GM12801 (cell line): ENCODE results near the gene HSPA13.

ENCODE experiments used
- TF ChIP-seq, protein P1 (sequence below): IDR thresholded peaks from one replicate; pipeline ENCODE4 v1.5.1; 2011; ENCODE audit warnings: control low read depth; ENCODE audit not compliant: insufficient read length; ENCODE audit errors: extremely low read depth

HSPA13 gene, protein sequence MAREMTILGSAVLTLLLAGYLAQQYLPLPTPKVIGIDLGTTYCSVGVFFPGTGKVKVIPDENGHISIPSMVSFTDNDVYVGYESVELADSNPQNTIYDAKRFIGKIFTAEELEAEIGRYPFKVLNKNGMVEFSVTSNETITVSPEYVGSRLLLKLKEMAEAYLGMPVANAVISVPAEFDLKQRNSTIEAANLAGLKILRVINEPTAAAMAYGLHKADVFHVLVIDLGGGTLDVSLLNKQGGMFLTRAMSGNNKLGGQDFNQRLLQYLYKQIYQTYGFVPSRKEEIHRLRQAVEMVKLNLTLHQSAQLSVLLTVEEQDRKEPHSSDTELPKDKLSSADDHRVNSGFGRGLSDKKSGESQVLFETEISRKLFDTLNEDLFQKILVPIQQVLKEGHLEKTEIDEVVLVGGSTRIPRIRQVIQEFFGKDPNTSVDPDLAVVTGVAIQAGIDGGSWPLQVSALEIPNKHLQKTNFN

DNA sequence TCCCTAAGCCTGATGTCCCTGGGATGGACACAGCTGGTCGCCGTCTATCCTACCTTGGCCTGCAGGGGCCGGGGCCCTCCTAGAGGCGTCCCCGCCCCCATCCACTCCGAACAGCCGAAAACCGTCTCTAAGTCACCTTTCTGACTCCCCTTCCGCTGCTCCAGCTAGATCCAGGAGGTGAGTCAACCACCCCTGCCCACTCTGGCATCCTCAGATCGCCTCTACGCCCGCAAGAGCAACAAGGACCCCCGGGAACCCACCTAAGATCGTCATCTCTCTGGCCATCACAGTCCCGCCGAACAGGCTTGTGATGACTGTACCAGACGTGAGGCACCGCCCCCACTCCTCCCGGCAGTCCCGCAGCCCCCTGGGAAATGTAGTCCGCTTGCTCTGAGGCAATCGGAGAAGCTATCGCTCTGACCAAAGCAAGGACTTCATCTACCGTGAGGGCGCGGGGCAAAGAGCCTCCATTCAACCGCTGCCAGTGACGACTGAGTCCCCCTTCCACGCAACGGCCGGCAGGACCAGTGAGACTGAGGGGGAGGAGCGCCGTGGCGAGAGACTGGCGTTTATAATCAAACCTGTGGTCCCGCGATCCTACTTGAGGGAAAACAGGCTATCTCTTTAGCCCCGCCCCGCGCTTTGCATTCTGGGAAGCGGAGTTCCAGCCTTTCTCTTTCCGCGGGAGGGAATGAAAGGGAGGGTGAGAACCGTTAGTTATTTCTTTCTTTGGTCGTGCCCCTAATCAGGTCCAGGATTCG, at the start of gene HSPA13:
Gene HSPA13 (minus strand): TSS at position 312 of the 761 bp plus-strand sequence. CDS start 27 bp downstream, at position 285.
- TF ChIP-seq, protein P1, sequence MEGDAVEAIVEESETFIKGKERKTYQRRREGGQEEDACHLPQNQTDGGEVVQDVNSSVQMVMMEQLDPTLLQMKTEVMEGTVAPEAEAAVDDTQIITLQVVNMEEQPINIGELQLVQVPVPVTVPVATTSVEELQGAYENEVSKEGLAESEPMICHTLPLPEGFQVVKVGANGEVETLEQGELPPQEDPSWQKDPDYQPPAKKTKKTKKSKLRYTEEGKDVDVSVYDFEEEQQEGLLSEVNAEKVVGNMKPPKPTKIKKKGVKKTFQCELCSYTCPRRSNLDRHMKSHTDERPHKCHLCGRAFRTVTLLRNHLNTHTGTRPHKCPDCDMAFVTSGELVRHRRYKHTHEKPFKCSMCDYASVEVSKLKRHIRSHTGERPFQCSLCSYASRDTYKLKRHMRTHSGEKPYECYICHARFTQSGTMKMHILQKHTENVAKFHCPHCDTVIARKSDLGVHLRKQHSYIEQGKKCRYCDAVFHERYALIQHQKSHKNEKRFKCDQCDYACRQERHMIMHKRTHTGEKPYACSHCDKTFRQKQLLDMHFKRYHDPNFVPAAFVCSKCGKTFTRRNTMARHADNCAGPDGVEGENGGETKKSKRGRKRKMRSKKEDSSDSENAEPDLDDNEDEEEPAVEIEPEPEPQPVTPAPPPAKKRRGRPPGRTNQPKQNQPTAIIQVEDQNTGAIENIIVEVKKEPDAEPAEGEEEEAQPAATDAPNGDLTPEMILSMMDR: no peak

DNA sequence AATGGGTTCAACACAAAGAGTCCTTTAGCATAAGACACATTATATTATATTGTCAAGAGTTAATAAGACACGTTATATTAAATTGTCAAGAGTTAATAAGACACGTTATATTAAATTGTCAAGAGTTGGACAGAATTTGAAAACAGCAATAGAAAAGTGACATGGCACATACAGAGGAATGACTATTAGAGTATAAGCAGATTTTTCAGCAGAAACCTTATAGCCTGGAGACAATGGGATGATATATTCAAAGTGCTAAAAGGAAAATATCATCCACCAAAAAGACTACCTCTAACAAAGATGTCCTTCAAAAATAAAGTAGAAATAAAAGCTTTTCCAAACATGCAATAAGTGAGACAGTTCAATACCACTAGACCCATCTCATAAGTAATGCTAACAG, 36.0 kb upstream of the HSPA13 start:
- TF ChIP-seq, protein P1: no peak

DNA sequence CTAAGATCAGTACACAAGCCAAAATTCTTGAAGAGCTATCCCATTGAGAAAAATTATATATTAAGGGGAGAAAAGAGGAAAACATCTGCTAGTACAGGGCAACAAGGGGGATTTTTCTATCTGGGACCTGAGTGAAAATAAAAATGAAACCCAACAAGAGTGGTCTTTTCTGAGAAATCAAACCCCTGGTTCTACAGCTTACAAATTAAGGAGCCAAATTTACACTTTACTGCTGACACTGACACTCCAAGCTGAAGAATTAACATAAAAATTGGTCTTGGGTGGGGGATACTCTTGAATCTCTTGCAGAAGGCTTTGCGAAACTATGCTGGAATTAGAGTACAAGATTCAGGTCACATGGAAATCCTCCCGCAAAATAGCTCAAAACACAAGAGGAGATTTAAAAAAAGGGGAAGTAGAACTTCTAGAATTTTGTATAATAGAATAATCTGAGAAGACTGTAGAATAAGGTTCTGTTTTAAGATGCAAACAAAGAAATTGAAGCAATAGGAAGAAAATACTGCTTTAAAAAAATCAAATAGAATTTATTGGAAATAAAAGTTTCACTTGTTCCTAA, 32.1 kb upstream of the HSPA13 start:
- TF ChIP-seq, protein P1: no peak

DNA sequence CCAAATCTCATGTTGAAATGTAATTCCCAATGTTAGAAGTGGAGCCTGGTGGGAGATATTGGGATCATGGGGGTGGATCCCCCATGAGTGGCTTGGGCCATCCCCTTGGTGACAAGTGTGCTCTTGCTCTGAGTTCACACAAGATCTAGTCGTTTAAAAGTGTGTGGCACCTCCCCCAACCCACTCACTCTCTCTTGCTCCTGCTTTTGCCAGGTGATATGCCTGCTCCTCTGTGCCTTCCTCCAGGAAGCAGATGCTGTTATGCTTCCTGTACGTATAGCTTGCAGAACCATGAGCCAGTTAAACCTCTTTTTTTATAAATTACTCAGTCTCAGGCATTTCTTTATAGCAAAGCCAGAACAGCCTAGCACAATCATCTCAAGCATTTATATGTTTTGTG, 23.0 kb upstream of the HSPA13 start:
- TF ChIP-seq, protein P1: no peak

DNA sequence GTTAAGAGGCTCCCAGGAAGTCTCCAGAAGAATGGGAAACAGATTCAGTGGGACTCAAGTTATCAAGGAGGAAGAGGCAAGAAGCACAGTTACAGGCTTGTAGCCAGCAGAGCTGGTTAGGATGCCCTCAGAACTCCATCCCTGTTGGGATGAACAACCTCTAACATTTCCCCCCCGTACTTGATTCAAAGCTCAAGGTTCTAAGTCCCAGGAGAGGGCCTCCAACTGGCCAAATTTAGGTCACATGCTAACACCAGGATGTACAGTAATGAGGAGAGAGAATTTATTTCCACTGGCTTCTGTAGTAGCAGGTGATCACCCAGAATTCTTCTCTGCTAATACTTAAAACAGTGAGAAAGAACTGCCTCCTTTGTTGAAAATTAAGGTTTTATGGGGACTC, 22.3 kb upstream of the HSPA13 start:
- TF ChIP-seq, protein P1: no peak

DNA sequence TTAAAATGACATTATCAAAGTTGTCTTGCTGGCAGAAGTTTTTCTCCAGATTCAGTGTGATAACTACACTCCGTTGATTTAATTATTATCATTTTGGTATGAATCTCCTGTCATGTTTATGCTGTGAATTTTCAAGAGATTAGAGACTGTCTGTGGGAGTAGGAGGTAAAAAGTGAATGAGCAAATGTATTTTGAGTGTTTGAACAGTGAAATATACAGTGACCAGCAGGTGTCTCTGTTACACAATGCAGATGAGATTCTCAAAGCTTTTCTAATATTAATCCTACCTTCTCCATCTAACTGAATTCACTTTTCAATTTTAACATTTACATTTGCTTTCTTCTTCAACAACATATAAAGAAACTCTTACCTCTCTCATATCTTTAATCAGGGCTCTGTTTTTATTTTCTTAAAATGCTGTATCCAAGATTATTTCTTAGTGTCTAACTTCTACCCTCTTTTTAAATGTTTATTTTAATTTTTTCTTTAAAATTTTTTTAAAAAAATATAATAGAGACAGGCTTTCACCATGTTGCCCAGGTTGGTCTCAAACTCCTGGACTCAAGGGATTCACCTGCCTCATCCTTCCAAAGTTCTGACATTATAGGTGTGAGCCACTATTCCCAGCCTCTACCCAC, 20.9 kb upstream of the HSPA13 start:
- TF ChIP-seq, protein P1: no peak

DNA sequence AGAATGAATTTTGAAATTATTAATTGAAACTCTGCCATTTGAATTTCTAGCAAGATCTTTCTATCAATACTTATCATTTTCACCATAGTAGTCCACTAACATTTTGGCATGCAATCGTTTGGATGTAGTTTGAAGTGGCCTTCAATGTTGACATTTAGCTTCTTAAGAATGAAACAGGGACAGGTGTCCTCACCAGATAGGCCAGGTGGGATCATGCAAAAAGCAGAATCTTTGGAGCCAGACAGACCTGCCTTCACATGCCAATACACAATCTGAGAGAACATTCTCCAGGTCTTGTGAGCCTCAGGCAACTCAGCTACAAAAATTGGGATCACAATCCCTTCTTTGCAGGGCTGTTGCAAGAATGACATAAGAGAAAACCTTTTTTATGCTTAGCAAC, 18.3 kb upstream of the HSPA13 start:
- TF ChIP-seq, protein P1: no peak
